ENCODE measurements around the gene RUNX1. TPM values are rescaled to one million over a fixed set of nuclear protein-coding genes. Genes with fewer than 3 reads are reported as not detected.

The RUNX1 gene
- total and polyA plus RNA-seq, 10 donors = 4.8 to 70.0 (median 43.6) TPM

DNA sequence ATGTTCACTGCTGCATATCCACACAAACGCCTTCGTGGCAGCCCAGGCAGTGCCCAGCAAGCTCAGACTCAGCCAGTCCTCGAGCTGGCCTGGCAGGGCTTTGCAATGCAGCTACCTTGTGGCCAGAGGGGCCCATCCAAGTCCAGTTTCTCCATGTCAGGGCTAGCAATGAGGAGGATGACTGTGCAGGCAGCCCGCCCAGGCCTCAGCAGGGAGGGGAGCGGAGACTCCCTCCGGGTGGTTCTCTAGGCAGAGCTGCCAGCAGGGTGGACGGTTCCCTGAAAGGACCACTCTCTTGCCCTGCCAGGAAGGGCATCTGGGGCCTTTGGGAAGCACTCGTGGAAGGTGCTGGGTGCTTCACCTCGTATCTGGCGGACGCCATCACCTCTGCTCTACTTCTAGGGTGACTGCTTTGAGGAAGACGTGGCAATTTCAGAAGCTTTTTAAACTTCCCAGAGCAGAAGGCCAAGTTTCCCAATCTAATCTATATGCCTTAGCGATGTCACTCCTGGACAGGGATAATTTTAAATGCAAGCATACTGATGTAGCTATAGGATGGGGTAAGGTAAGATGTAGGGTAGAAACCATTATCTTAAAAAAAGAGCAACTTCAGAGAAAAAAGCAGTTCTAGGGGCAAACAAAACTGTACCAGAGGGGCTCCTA is 56.2 kb downstream of the RUNX1 start:
- no peak for DNase-seq
- TF ChIP-seq, protein P1, sequence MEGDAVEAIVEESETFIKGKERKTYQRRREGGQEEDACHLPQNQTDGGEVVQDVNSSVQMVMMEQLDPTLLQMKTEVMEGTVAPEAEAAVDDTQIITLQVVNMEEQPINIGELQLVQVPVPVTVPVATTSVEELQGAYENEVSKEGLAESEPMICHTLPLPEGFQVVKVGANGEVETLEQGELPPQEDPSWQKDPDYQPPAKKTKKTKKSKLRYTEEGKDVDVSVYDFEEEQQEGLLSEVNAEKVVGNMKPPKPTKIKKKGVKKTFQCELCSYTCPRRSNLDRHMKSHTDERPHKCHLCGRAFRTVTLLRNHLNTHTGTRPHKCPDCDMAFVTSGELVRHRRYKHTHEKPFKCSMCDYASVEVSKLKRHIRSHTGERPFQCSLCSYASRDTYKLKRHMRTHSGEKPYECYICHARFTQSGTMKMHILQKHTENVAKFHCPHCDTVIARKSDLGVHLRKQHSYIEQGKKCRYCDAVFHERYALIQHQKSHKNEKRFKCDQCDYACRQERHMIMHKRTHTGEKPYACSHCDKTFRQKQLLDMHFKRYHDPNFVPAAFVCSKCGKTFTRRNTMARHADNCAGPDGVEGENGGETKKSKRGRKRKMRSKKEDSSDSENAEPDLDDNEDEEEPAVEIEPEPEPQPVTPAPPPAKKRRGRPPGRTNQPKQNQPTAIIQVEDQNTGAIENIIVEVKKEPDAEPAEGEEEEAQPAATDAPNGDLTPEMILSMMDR (IDR thresholded peaks at IDR 0.05 in 8 of 11, conservative IDR thresholded peaks at IDR 0.05 in 3 of 11) = no peak
- no peak for TF ChIP-seq POLR2A (IDR thresholded peaks at IDR 0.05)
- no peak for TF ChIP-seq POLR2AphosphoS5 (IDR thresholded peaks at IDR 0.05)
- Histone ChIP-seq H3K27me3 (replicated peaks in 1 of 7) (no peaks in the 10 kb centered on the region), H3K9me3 (no peaks in the 10 kb centered on the region), H3K4me3 (no peak overlapping the region), H3K4me1 (peaks cover 8 to 86% (median 43%) of the 10 kb centered on the region in 6 donors), H3K27ac (no peak overlapping the region), H3K36me3 (no peaks in the 10 kb centered on the region)
- intact Hi-C loops (cut with DNase I; ENCODE audit: low total_unique reads) = no loop called here
- 73 to 94% (median 86%) methylated on average over 11 to 13 of the region's 13 CpGs for WGBS, 5 donors

DNA sequence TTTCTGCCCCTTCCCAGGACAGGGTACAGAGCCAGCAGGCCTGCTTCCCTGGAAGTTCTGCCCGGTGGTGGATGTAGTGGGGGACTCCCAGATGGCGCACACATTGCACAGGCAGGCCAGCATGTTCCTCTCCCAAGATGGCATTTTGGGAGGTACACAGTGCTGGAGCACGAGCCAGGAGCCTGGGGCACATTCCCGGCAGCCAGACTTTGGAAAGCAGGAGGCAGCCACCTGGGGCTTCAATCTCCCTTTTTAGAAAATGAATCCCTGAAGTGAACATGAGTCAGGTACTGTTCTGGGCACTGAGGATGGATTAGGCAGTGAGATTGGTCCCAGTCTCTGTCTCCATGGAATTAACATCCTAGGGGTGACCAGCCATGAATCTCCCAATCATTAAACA is 56.9 kb downstream of the RUNX1 start:
- no peaks in the 10 kb centered on the region for H3K27me3 ChIP-seq (replicated peaks in 1 of 7)
- no peak overlapping the region for H3K4me3 ChIP-seq
- H3K4me1 ChIP-seq = peaks cover 11 to 86% (median 43%) of the 10 kb centered on the region in 6 donors
- 90 to 96% (median 93%) methylated on average over 4 of the region's 4 CpGs for WGBS, 5 donors
- intact Hi-C loops (cut with DNase I; ENCODE audit: low total_unique reads) = no loop called here
- DNase-seq = no peak
- H3K36me3 ChIP-seq = no peaks in the 10 kb centered on the region
- no peak overlapping the region for H3K27ac ChIP-seq
- TF ChIP-seq POLR2A (IDR thresholded peaks at IDR 0.05) (no peak), POLR2AphosphoS5 (IDR thresholded peaks at IDR 0.05) (no peak)
- TF ChIP-seq, protein P1 (IDR thresholded peaks at IDR 0.05 in 8 of 11, conservative IDR thresholded peaks at IDR 0.05 in 3 of 11) = no peak
- H3K9me3 ChIP-seq = no peaks in the 10 kb centered on the region

DNA sequence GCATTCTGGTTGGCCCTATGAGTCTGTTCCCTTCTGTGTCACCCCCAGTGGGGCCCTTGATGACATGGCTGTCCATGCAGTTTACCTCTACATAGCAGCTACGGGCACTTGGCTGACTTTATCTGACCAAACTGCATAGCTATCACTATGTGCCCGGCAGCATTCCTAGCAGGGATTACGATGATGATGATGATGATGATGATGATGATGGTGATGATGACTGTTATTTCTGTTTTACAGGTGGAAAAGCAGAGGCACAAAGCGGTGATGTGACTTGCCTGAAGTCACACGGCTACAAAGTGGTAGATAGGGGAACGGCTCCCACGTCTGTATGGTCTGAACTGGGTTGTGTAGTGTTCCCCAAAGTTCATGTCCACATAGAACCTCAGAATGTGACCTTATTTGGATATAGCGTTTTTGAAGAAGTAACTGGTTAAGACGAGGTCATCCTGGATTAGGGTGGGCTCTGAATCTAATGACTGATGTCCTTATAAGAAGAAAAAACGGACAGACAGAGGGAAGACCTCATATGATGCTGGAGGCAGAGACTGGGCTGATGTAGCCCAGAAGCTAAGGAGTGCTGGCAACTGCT is 57.6 kb downstream of the RUNX1 start:
- H3K36me3 ChIP-seq = no peaks in the 10 kb centered on the region
- H3K9me3 ChIP-seq = no peaks in the 10 kb centered on the region
- H3K4me1 ChIP-seq = peaks cover 11 to 86% (median 43%) of the 10 kb centered on the region in 6 donors
- no peak for DNase-seq
- no peak overlapping the region for H3K27ac ChIP-seq
- H3K27me3 ChIP-seq (replicated peaks in 1 of 7) = no peaks in the 10 kb centered on the region
- intact Hi-C loops (cut with DNase I; ENCODE audit: low total_unique reads) = no loop called here
- TF ChIP-seq POLR2A (IDR thresholded peaks at IDR 0.05) = no peak
- TF ChIP-seq, protein P1 (IDR thresholded peaks at IDR 0.05 in 8 of 11, conservative IDR thresholded peaks at IDR 0.05 in 3 of 11) = no peak
- no peak for TF ChIP-seq POLR2AphosphoS5 (IDR thresholded peaks at IDR 0.05)
- no peak overlapping the region for H3K4me3 ChIP-seq
- 79 to 85% (median 82%) methylated on average over 9 to 10 of the region's 10 CpGs for WGBS, 5 donors

DNA sequence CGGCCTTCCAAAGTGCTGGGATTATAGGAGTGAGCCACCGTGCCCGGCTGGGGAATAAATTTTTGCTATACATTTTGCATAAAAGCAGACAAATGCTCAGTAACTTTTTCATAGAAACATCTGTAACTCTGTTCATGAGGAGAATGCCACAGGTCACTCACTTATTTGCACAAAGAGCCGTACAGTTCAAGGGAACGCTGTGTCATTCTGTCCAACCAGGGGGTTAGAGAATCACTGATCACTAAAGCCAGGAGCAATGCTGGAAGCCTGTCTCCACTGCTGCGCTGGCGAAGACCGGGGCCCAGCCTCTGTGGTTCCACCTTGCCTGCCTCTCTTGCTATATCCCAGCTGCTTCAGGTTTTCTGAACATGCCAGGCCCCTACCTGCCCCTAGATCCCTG is 58.3 kb downstream of the RUNX1 start:
- DNase-seq = no peak
- TF ChIP-seq, protein P1 (IDR thresholded peaks at IDR 0.05 in 8 of 11, conservative IDR thresholded peaks at IDR 0.05 in 3 of 11) = no peak
- TF ChIP-seq POLR2A (IDR thresholded peaks at IDR 0.05) (no peak), POLR2AphosphoS5 (IDR thresholded peaks at IDR 0.05) (no peak)
- intact Hi-C loops (cut with DNase I; ENCODE audit: low total_unique reads) = no loop called here
- Histone ChIP-seq H3K36me3 (no peaks in the 10 kb centered on the region), H3K4me1 (peaks cover 13 to 86% (median 44%) of the 10 kb centered on the region in 6 donors), H3K4me3 (no peak overlapping the region), H3K9me3 (no peaks in the 10 kb centered on the region), H3K27me3 (replicated peaks in 1 of 7) (no peaks in the 10 kb centered on the region), H3K27ac (no peak overlapping the region)
- 91 to 97% (median 94%) methylated on average over 8 of the region's 8 CpGs for WGBS, 5 donors

Data from spleen (tissue), 11 donors.